Naive B cell (primary cell): ENCODE measurements around the gene MYO1F. TPM values are rescaled to one million over a fixed set of nuclear protein-coding genes. Genes with fewer than 3 reads are reported as not detected.
A peak's percentile ranks its signal among the peaks of the same experiment; 100 is the strongest.

ENCODE experiments used
- ATAC-seq, 2 donors: fragments of 150-1000 bp; cut with Tn5 transposase; 2 replicates each; pipeline ENCODE4 v1.10.0; 2021; ENCODE audit warnings: low read depth in 2 of 2, mild to moderate bottlenecking in 2 of 2, moderate library complexity in 2 of 2
- DNase-seq: peaks from one replicate; pipeline ENCODE4 v3.0.0; 2022
- H3K27ac Mint-ChIP-seq, 6 donors: one replicate each; pipeline ENCODE4 v1.8.0; 2020 to 2022; ENCODE audit warnings: mild to moderate bottlenecking in 6 of 6, mixed read lengths in 6 of 6, moderate library complexity in 5 of 6, inconsistent platforms in 2 of 6
- H3K27me3 Mint-ChIP-seq, 3 donors: one replicate each; pipeline ENCODE4 v1.8.0; 2021 to 2022; ENCODE audit warnings: mixed read lengths in 3 of 3, mild to moderate bottlenecking in 1 of 3
- H3K36me3 Mint-ChIP-seq, 2 donors: one replicate each; pipeline ENCODE4 v1.8.0; 2020 to 2022; ENCODE audit warnings: mixed read lengths in 2 of 2, inconsistent platforms in 1 of 2, mild to moderate bottlenecking in 1 of 2
- H3K4me1 Mint-ChIP-seq, 3 donors: one replicate each; pipeline ENCODE4 v1.8.0; 2020 to 2022; ENCODE audit warnings: mixed read lengths in 3 of 3, inconsistent platforms in 1 of 3, mild to moderate bottlenecking in 1 of 3, moderate library complexity in 1 of 3
- H3K4me3 Mint-ChIP-seq, 8 donors: one replicate each; pipeline ENCODE4 v1.8.0; 2020 to 2022; ENCODE audit warnings: mild to moderate bottlenecking in 8 of 8, mixed read lengths in 8 of 8, moderate library complexity in 8 of 8, inconsistent platforms in 2 of 8
- H3K9me3 Mint-ChIP-seq, 7 donors: one replicate each; pipeline ENCODE4 v1.8.0; 2020 to 2022; ENCODE audit warnings: mixed read lengths in 7 of 7, mild to moderate bottlenecking in 5 of 7, inconsistent platforms in 2 of 7, moderate library complexity in 1 of 7
- polyA plus RNA-seq, 6 donors: library from polyadenylated mRNA; unstranded; fragments of 300-500 nt; fragmentation: Illumina TruSeq; gene quantifications; one replicate each; pipeline ENCODE4 v1.2.3, GENCODE V29; 2021; ENCODE audit warnings: low read depth in 6 of 6

MYO1F gene
- polyA plus RNA-seq, 6 donors from 2014 or later = 7.2 to 24.4 (median 9.6) TPM

DNA sequence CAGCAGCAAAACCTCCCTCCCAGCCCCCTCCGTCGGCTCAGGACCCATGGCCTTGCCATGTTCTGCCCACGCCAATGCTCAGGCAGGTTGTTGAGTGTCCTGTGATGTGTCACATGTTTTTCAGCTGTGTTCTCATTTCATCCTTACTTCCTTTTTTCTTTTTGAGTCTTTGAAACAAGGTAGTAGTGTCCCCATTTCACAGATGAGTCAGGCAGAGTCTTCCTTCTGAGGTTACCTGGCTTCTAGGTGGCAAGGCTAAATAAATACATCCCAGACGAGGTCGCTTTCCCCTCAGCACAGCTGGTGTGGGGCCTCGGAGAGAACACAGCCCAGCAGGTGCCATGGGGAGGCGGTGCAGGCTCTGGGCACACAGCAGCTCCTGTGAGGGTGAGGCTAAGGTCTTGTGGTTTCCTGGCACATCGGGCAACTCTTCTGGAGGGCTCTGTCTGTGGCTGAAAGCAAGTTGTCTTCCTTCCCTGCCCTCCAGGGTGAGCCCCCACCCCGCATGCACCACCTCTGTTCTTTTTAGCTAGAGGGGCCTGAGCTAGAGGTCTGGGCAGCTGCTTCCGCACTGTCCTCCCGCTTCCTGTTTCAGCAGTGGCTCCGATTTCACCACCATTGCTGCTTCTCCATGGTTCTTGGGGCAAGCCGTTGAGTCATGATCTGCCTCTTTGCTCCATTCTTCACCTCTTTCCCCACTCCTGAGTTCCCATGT is 89.9 kb downstream of the MYO1F start:
- peaks cover 16 to 28% of the 10 kb centered on the region in 2 donors for H3K36me3 Mint-ChIP-seq
- peaks cover 18 to 33% (median 27%) of the 10 kb centered on the region in 3 donors for H3K4me1 Mint-ChIP-seq
- H3K4me3 Mint-ChIP-seq = peak overlapping the region in 7 of 8 donors; percentile 13 to 81 (median 25)
- peak overlapping the region; percentile 67 to 92 (median 84) for H3K27ac Mint-ChIP-seq
- H3K27me3 Mint-ChIP-seq = no peaks in the 10 kb centered on the region
- DNase-seq (no peak), ATAC-seq (peak; percentile 58 to 59)
- no peaks in the 10 kb centered on the region for H3K9me3 Mint-ChIP-seq

- Mint-ChIP-seq H3K27me3 (no peaks in the 10 kb centered on the region), H3K9me3 (no peaks in the 10 kb centered on the region), H3K4me1 (peaks cover 19 to 37% (median 30%) of the 10 kb centered on the region in 3 donors), H3K4me3 (peak overlapping the region in 3 of 8 donors; percentile 12 to 55 (median 38)), H3K36me3 (peaks cover 16 to 28% of the 10 kb centered on the region in 2 donors), H3K27ac (peak overlapping the region in 5 of 6 donors; percentile 60 to 90 (median 82))
- DNase-seq (no peak), ATAC-seq (no peak)
Measured at GRCh38 chr19:8486661-8487136, 90.5 kb downstream of the MYO1F start.

DNA sequence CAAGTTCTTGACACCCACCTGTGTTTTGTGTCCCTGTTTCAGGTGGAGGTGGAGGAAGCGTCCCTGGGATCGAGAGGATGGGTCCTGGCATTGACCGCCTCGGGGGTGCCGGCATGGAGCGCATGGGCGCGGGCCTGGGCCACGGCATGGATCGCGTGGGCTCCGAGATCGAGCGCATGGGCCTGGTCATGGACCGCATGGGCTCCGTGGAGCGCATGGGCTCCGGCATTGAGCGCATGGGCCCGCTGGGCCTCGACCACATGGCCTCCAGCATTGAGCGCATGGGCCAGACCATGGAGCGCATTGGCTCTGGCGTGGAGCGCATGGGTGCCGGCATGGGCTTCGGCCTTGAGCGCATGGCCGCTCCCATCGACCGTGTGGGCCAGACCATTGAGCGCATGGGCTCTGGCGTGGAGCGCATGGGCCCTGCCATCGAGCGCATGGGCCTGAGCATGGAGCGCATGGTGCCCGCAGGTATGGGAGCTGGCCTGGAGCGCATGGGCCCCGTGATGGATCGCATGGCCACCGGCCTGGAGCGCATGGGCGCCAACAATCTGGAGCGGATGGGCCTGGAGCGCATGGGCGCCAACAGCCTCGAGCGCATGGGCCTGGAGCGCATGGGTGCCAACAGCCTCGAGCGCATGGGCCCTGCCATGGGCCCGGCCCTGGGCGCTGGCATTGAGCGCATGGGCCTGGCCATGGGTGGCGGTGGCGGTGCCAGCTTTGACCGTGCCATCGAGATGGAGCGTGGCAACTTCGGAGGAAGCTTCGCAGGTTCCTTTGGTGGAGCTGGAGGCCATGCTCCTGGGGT is 91.5 kb downstream of the MYO1F start:
- Mint-ChIP-seq H3K9me3 (no peaks in the 10 kb centered on the region), H3K27ac (peak overlapping the region in 1 of 6 donors; percentile 82), H3K27me3 (no peaks in the 10 kb centered on the region), H3K36me3 (peaks cover 16 to 28% of the 10 kb centered on the region in 2 donors), H3K4me3 (no peak overlapping the region), H3K4me1 (peaks cover 25 to 39% (median 35%) of the 10 kb centered on the region in 3 donors)
- DNase-seq (no peak), ATAC-seq (no peak)

DNA sequence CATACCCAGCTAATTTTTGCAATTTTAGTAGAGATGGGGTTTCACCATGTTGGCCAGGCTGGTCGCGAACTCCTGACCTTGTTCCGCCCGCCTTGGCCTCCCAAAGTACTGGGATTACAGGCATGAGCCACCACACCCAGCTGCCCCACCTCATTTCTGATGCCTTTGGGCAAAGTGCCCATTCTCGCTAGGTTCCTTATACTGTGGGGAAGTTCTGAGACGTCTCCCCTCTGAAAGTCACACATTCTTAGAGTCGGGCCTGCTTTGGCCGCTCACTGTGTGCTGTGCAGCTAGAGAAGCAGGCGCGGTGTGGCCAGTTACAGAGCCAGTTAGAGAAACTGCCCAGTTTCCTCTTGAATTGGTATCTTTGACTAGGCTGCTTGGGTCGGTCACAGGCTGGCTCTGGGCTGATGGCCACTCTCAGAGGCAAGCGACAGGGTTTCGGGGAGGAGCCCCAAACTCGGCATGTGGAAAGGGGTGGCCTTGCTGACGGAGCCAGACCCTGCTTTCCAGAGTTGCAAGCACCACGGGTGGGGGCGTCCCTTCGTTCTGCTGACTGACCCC is 92.8 kb downstream of the MYO1F start:
- Mint-ChIP-seq H3K4me3 (no peak overlapping the region), H3K4me1 (peaks cover 27 to 40% (median 35%) of the 10 kb centered on the region in 3 donors), H3K36me3 (peaks cover 16 to 28% of the 10 kb centered on the region in 2 donors), H3K27me3 (no peaks in the 10 kb centered on the region), H3K27ac (peak overlapping the region in 4 of 6 donors; percentile 29 to 64 (median 34)), H3K9me3 (no peaks in the 10 kb centered on the region)
- DNase-seq (no peak), ATAC-seq (no peak)

DNA sequence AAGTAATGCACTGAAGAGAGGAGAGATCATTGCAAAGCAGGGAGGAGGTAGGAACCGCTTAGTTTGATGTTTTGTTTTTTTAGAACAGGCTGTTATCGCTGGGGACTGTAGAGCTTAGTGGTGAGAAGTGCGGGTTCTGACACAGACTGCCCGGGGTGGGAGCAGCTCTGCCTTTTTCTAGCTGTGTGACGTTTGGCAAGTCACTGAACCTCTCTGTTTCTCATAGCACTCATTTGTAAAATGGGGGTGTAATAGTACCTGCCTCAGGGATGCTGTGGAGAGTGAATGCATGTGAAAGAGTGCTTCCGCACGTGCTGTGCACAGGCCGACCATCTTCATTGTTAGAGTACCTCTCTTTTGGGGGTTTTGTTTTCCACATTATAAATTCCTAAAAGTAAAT is 94.1 kb downstream of the MYO1F start:
- Mint-ChIP-seq H3K9me3 (no peaks in the 10 kb centered on the region), H3K36me3 (peaks cover 17 to 26% of the 10 kb centered on the region in 2 donors), H3K4me1 (peaks cover 29 to 41% (median 33%) of the 10 kb centered on the region in 3 donors), H3K27me3 (no peaks in the 10 kb centered on the region), H3K27ac (peak overlapping the region in 1 of 6 donors; percentile 8), H3K4me3 (peak overlapping the region in 1 of 8 donors; percentile 2)
- DNase-seq = no peak
- ATAC-seq = no peak

DNA sequence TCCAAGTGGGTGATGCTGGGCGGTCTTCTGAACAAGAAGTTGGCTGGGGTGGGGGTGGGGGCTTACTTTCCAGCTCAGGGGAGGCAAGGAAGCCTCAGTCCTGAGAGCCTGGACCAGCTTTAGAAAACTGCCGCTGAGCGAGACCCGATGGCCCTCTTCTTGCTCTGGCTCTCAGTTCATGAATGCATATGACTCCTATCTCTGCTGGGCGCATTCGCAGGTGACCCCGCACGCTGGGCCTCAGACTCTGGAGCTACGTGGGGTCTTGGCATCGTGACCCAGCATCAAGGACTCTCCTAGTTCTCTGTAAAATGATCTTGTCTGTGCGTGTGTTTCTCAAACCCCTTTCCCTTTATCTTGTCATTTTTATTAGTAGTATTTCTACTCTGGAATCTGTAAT is 94.5 kb downstream of the MYO1F start:
- H3K9me3 Mint-ChIP-seq = no peaks in the 10 kb centered on the region
- ATAC-seq = no peak
- peaks cover 20 to 26% of the 10 kb centered on the region in 2 donors for H3K36me3 Mint-ChIP-seq
- H3K4me3 Mint-ChIP-seq = no peak overlapping the region
- H3K27me3 Mint-ChIP-seq = no peaks in the 10 kb centered on the region
- peak overlapping the region in 2 of 6 donors; percentile 66 to 67 for H3K27ac Mint-ChIP-seq
- DNase-seq = no peak
- peaks cover 29 to 39% (median 31%) of the 10 kb centered on the region in 3 donors for H3K4me1 Mint-ChIP-seq

DNA sequence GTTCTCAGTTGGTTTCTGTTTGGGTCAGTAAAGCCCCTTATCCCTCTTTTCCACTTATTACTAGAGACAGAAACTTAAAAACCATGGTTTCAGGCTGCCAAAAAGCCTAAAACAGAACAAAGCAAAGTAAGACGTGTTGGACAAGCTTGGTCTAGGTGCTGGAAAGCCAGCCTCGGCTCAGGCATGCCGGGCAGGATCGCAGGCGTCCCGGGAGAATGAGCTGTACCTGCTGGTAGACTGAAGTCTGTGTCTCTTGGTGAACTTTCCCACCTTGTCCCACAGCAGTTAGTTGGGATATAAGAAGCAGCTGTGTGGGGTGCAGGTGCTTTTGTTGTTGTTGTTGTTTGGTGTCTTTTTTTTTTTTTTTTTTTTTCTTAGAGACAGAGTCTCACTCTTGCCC is 95.6 kb downstream of the MYO1F start:
- H3K4me1 Mint-ChIP-seq = peaks cover 19 to 28% (median 22%) of the 10 kb centered on the region in 3 donors
- peaks cover 11 to 18% of the 10 kb centered on the region in 2 donors for H3K36me3 Mint-ChIP-seq
- no peaks in the 10 kb centered on the region for H3K9me3 Mint-ChIP-seq
- H3K4me3 Mint-ChIP-seq = no peak overlapping the region
- ATAC-seq (no peak), DNase-seq (no peak)
- peak overlapping the region in 3 of 6 donors; percentile 24 to 52 (median 41) for H3K27ac Mint-ChIP-seq
- no peaks in the 10 kb centered on the region for H3K27me3 Mint-ChIP-seq

DNA sequence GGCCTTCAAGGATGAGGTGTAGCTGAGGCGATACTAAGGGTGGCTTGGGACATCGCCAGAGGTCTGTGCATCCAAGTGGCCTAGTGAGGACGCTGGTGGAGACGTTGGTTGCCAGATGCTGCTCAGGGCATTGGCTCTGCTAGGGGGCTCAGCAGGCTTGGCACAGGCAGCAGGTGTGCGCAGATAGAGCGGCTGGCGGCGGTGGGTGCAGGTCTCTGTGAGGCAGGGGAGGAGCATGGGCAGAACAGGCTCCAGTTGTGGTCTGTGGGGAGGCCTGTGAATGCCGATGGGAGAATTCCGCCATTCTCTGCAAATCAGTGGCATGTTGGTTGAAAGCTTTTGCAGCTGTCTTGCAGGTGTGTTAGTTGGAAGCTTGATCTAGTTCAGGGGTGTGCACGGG is 96.0 kb downstream of the MYO1F start:
- H3K4me1 Mint-ChIP-seq = peaks cover 21 to 26% (median 22%) of the 10 kb centered on the region in 3 donors
- DNase-seq = no peak
- H3K4me3 Mint-ChIP-seq = no peak overlapping the region
- H3K9me3 Mint-ChIP-seq = no peaks in the 10 kb centered on the region
- no peak for ATAC-seq
- H3K27ac Mint-ChIP-seq = peak overlapping the region in 1 of 6 donors; percentile 41
- peaks cover 11 to 18% of the 10 kb centered on the region in 2 donors for H3K36me3 Mint-ChIP-seq
- no peaks in the 10 kb centered on the region for H3K27me3 Mint-ChIP-seq

DNA sequence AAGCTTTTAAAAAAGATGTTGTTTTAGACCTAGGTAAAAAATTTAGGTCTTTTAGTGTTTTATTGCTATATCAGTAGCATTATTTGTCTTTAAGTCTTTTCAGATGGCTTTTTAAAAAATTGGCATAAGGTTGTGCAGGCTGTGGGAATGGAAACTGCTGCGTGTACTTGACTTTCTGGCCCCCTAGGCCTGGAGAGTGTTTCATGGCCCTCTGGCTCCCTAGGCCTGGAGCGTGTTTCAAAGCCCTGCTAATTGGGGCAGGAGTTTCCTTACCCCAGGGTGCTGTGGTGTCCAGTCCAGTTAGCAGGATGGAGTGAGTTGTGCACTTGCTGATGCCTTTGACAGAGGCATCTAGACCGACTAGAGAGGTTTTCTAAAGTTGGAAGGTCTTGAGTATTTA is 98.6 kb downstream of the MYO1F start:
- H3K9me3 Mint-ChIP-seq = no peaks in the 10 kb centered on the region
- ATAC-seq = no peak
- no peaks in the 10 kb centered on the region for H3K27me3 Mint-ChIP-seq
- H3K4me3 Mint-ChIP-seq = no peak overlapping the region
- peaks cover 11 to 18% of the 10 kb centered on the region in 2 donors for H3K36me3 Mint-ChIP-seq
- peak overlapping the region in 2 of 6 donors; percentile 51 to 68 for H3K27ac Mint-ChIP-seq
- DNase-seq = no peak
- H3K4me1 Mint-ChIP-seq = peaks cover 31 to 49% (median 43%) of the 10 kb centered on the region in 3 donors

GRCh38 chr19:8477889-8478288 is 99.4 kb downstream of the MYO1F start:
- DNase-seq (no peak), ATAC-seq (no peak)
- Mint-ChIP-seq H3K27me3 (no peaks in the 10 kb centered on the region), H3K36me3 (peaks cover 7 to 14% of the 10 kb centered on the region in 2 donors), H3K9me3 (no peaks in the 10 kb centered on the region), H3K4me1 (peaks cover 32 to 52% (median 50%) of the 10 kb centered on the region in 3 donors), H3K27ac (peak overlapping the region in 1 of 6 donors; percentile 51), H3K4me3 (no peak overlapping the region)

DNA sequence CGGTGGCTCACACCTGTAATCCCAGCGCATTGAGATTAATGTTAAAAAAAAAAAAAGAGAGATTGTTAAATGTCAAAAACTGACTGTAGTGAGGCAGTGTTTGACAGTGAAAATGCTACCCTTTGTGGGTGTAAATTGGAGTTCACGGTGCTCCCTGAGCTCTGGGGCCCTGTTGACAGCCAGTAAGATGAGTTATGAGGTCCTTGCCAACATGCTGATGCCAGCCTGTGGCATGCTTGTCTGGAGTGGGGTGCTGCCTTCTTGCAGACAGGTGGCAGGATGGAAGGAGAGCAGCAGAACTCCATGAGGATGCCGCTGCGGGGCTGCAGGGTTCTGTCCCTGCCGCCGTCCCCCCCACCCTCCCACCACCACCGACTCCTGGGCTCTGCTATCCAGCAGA is 100.7 kb downstream of the MYO1F start:
- H3K27me3 Mint-ChIP-seq = no peaks in the 10 kb centered on the region
- DNase-seq (no peak), ATAC-seq (no peak)
- peaks cover 24 to 54% (median 53%) of the 10 kb centered on the region in 3 donors for H3K4me1 Mint-ChIP-seq
- no peaks in the 10 kb centered on the region for H3K9me3 Mint-ChIP-seq
- H3K4me3 Mint-ChIP-seq = no peak overlapping the region
- H3K27ac Mint-ChIP-seq = peak overlapping the region in 1 of 6 donors; percentile 31
- H3K36me3 Mint-ChIP-seq = peaks cover 5 to 9% of the 10 kb centered on the region in 2 donors

- DNase-seq (no peak), ATAC-seq (no peak)
- H3K36me3 Mint-ChIP-seq = peaks cover 5 to 9% of the 10 kb centered on the region in 2 donors
- no peaks in the 10 kb centered on the region for H3K27me3 Mint-ChIP-seq
- peaks cover 24 to 54% (median 43%) of the 10 kb centered on the region in 3 donors for H3K4me1 Mint-ChIP-seq
- H3K27ac Mint-ChIP-seq = peak overlapping the region in 3 of 6 donors; percentile 31 to 76 (median 44)
- H3K4me3 Mint-ChIP-seq = peak overlapping the region in 2 of 8 donors; percentile 41 to 61
- H3K9me3 Mint-ChIP-seq = no peaks in the 10 kb centered on the region
Measured at GRCh38 chr19:8475005-8475404, 102.2 kb downstream of the MYO1F start.
